Measurements from ENCODE around the gene SPOCK3. TPM values are rescaled to one million over a fixed set of nuclear protein-coding genes. Genes with fewer than 3 reads are reported as not detected.
"Not testable (repeated sequence)": the region's sequence is repeated elsewhere in the genome, so short reads cannot be mapped to it uniquely, and the experiment has no call there.

SPOCK3 gene
- not detected in 2 replicates for total RNA-seq (2014; rRNA removed; shearing (Covaris generic))

GRCh38 chr4:167234316-167234881 lies at the start of gene SPOCK3:
Gene SPOCK3 (minus strand): TSS chr4:167234494.
- DNase-seq (ENCODE audit: low read depth): peak; percentile 9

GRCh38 chr4:167282171-167282864 lies 48.0 kb upstream of the SPOCK3 start:
- DNase-seq (ENCODE audit: low read depth): no peak

- DNase-seq (ENCODE audit: low read depth): not testable (repeated sequence)
Observed at GRCh38 chr4:167281545-167281944, 47.3 kb upstream of the SPOCK3 start.

GRCh38 chr4:167274351-167274750 lies 40.1 kb upstream of the SPOCK3 start:
- DNase-seq (ENCODE audit: low read depth): no peak

GRCh38 chr4:167265231-167265630 lies 30.9 kb upstream of the SPOCK3 start:
- no peak for DNase-seq (ENCODE audit: low read depth)

- no peak for DNase-seq (ENCODE audit: low read depth)
Observed at GRCh38 chr4:167248271-167248670, 14.0 kb upstream of the SPOCK3 start.

- DNase-seq (ENCODE audit: low read depth): no peak
Observed at GRCh38 chr4:167239627-167240026, 5.3 kb upstream of the SPOCK3 start.

- no peak for DNase-seq (ENCODE audit: low read depth)
Observed at GRCh38 chr4:167238226-167238625, 3.9 kb upstream of the SPOCK3 start.

- DNase-seq (ENCODE audit: low read depth): no peak
Observed at GRCh38 chr4:167233685-167234315, 494 bp downstream of the SPOCK3 start.

GRCh38 chr4:167232805-167233684 lies 1.2 kb downstream of the SPOCK3 start:
- no peak for DNase-seq (ENCODE audit: low read depth)

- no peak for DNase-seq (ENCODE audit: low read depth)
Observed at GRCh38 chr4:167230744-167231143, 3.5 kb downstream of the SPOCK3 start.

GRCh38 chr4:167222099-167222498 lies 12.2 kb downstream of the SPOCK3 start:
- DNase-seq (ENCODE audit: low read depth): no peak

- DNase-seq (ENCODE audit: low read depth): no peak
Observed at GRCh38 chr4:167221084-167221483, 13.2 kb downstream of the SPOCK3 start.

- DNase-seq (ENCODE audit: low read depth): no peak
Observed at GRCh38 chr4:167218022-167218608, 16.2 kb downstream of the SPOCK3 start.

GRCh38 chr4:167216783-167217182 lies 17.5 kb downstream of the SPOCK3 start:
- DNase-seq (ENCODE audit: low read depth): no peak

GRCh38 chr4:167210166-167210565 lies 24.1 kb downstream of the SPOCK3 start:
- DNase-seq (ENCODE audit: low read depth): no peak

- DNase-seq (ENCODE audit: low read depth): no peak
Observed at GRCh38 chr4:167196344-167197012, 37.8 kb downstream of the SPOCK3 start.

- DNase-seq (ENCODE audit: low read depth): no peak
Observed at GRCh38 chr4:167190379-167190778, 43.9 kb downstream of the SPOCK3 start.

- no peak for DNase-seq (ENCODE audit: low read depth)
Observed at GRCh38 chr4:167185465-167185864, 48.8 kb downstream of the SPOCK3 start.

GRCh38 chr4:167183036-167183435 lies 51.3 kb downstream of the SPOCK3 start:
- no peak for DNase-seq (ENCODE audit: low read depth)

GRCh38 chr4:167177925-167178324 lies 56.4 kb downstream of the SPOCK3 start:
- no peak for DNase-seq (ENCODE audit: low read depth)

Measured in RPMI7951 (cell line).